Measurements from ENCODE around the gene AADACL4. TPM values are rescaled to one million over a fixed set of nuclear protein-coding genes. Genes with fewer than 3 reads are reported as not detected.

The AADACL4 gene
- total RNA-seq, 1 donor from 2014 or later = not detected

- Histone ChIP-seq H3K36me3 (no peaks in the 10 kb centered on the region), H3K4me1 (peaks cover 21% of the 10 kb centered on the region), H3K9me3 (no peaks in the 10 kb centered on the region), H3K27me3 (no peaks in the 10 kb centered on the region), H3K27ac (no peak overlapping the region), H3K4me3 (peak overlapping the region; percentile 85)
- DNase-seq = no peak
- TF ChIP-seq CTCF (IDR thresholded peaks at IDR 0.05) = no peak
- no peak for ATAC-seq
- intact Hi-C loops (cut with DNase I) = no loop called here
Observed at GRCh38 chr1:12620488-12620865, 23.4 kb upstream of the AADACL4 start.

GRCh38 chr1:12620931-12621330, 23.0 kb upstream of the AADACL4 start:
- H3K27ac ChIP-seq = no peak overlapping the region
- H3K36me3 ChIP-seq = no peaks in the 10 kb centered on the region
- H3K9me3 ChIP-seq = no peaks in the 10 kb centered on the region
- no peak for TF ChIP-seq CTCF (IDR thresholded peaks at IDR 0.05)
- ATAC-seq (no peak), DNase-seq (no peak)
- peaks cover 17% of the 10 kb centered on the region for H3K4me1 ChIP-seq
- intact Hi-C loops (cut with DNase I) = no loop called here
- no peaks in the 10 kb centered on the region for H3K27me3 ChIP-seq
- no peak overlapping the region for H3K4me3 ChIP-seq

GRCh38 chr1:12621346-12622335, 22.2 kb upstream of the AADACL4 start:
- DNase-seq = no peak
- no peak for ATAC-seq
- intact Hi-C loops (cut with DNase I) = no loop called here
- Histone ChIP-seq H3K4me3 (no peak overlapping the region), H3K4me1 (peaks cover 17% of the 10 kb centered on the region), H3K27ac (no peak overlapping the region), H3K9me3 (no peaks in the 10 kb centered on the region), H3K36me3 (no peaks in the 10 kb centered on the region), H3K27me3 (no peaks in the 10 kb centered on the region)
- TF ChIP-seq CTCF (IDR thresholded peaks at IDR 0.05) = no peak

- ATAC-seq = no peak
- Histone ChIP-seq H3K4me3 (no peak overlapping the region), H3K27me3 (no peaks in the 10 kb centered on the region), H3K36me3 (no peaks in the 10 kb centered on the region), H3K4me1 (peaks cover 17% of the 10 kb centered on the region), H3K9me3 (no peaks in the 10 kb centered on the region), H3K27ac (no peak overlapping the region)
- no peak for TF ChIP-seq CTCF (IDR thresholded peaks at IDR 0.05)
- DNase-seq = no peak
- intact Hi-C loops (cut with DNase I) = no loop called here
Observed at GRCh38 chr1:12622506-12622905, 21.4 kb upstream of the AADACL4 start.

- intact Hi-C loops (cut with DNase I) = no loop called here
- no peak for TF ChIP-seq CTCF (IDR thresholded peaks at IDR 0.05)
- no peak for DNase-seq
Observed at GRCh38 chr1:12625276-12625675, 18.6 kb upstream of the AADACL4 start.

More at GRCh38 chr1:12625276-12625675, 18.6 kb upstream of the AADACL4 start:
- H3K36me3 ChIP-seq = no peaks in the 10 kb centered on the region
- no peak overlapping the region for H3K4me3 ChIP-seq
- ATAC-seq = no peak
- H3K9me3 ChIP-seq = no peaks in the 10 kb centered on the region
- no peak overlapping the region for H3K27ac ChIP-seq
- H3K27me3 ChIP-seq = no peaks in the 10 kb centered on the region
- H3K4me1 ChIP-seq = peaks cover 7% of the 10 kb centered on the region
